Endothelial cell of umbilical vein (primary cell): ENCODE results near the gene ERG. TPM values are rescaled to one million over a fixed set of nuclear protein-coding genes. Genes with fewer than 3 reads are reported as not detected.

Experiments
- BruUV-seq: library from RNA; stranded (reverse); fragments of 400-500 nt; replicated peaks from 2 replicates; lab custom pipeline; 2021; lab: Mats Ljungman, UMichigan
- CTCF ChIA-PET: fragments of 300-600, 350-600 bp; sonication (Branson Sonifier 250); formaldehyde crosslinking; loops from one replicate; lab custom pipeline; 2021; ENCODE audit warnings: antibody characterized with exemption, inconsistent platforms; lab: Charles Lee
- POLR2A ChIA-PET: fragments of 300-600, 350-600 bp; sonication (Branson Sonifier 250); formaldehyde crosslinking; loops from one replicate; lab custom pipeline; 2021; ENCODE audit warnings: antibody characterized with exemption, inconsistent platforms; lab: Charles Lee
- DNase-seq: peaks from one replicate; pipeline ENCODE4 v3.0.0-alpha.2; 2011; ENCODE audit warnings: low read depth, low spot score
- FAIRE-seq: peaks from 2 replicates; lab custom pipeline; 2011; peaks lifted over from hg19 to GRCh38; lab: Jason Lieb, UNC
- H2AFZ ChIP-seq: 2 replicates; pipeline ENCODE4 v1.6.0; 2012; ENCODE audit warnings: low read depth, low read length, control low read depth, inconsistent platforms
- H3K27ac ChIP-seq: 2 replicates; pipeline ENCODE4 v1.5.1; 2011; ENCODE audit warnings: low read depth, mild to moderate bottlenecking, control low read depth, low read length, moderate library complexity; ENCODE audit not compliant: insufficient read depth
- H3K27me3 ChIP-seq, 2 experiments: 2 replicates each; pipeline versions ENCODE4 v1.6.0 to v1.6.1; 2011; ENCODE audit warnings: low read length in 2 of 2, mixed read lengths in 1 of 2; ENCODE audit not compliant: control insufficient read depth in 2 of 2, insufficient read depth in 2 of 2
- H3K36me3 ChIP-seq, 2 experiments: 2 replicates in 1 of 2; 3 replicates in 1 of 2; pipeline ENCODE4 v1.5.1; 2011; ENCODE audit warnings: low read length in 2 of 2, mild to moderate bottlenecking in 1 of 2, moderate library complexity in 1 of 2; ENCODE audit not compliant: control insufficient read depth in 2 of 2, insufficient read depth in 2 of 2; ENCODE audit errors: extremely low read depth in 1 of 2
- H3K4me1 ChIP-seq: 3 replicates; pipeline ENCODE4 v1.5.1; 2011; ENCODE audit warnings: mild to moderate bottlenecking, low read length; ENCODE audit not compliant: control insufficient read depth, insufficient read depth; ENCODE audit errors: extremely low read depth
- H3K4me2 ChIP-seq: 2 replicates; pipeline ENCODE4 v1.6.1; 2011; ENCODE audit warnings: low read length, control low read depth, mixed read lengths; ENCODE audit not compliant: insufficient read depth
- H3K4me3 ChIP-seq, 3 experiments: fragments of 200-600 bp in 1 of 3; sonication (generic), shearing (Covaris generic) in 1 of 3; replicated peaks in 1 of 3; 2 replicates each; pipeline ENCODE4 v1.5.1; 2011 to 2016; ENCODE audit warnings: control low read depth in 3 of 3, low read length in 3 of 3, mild to moderate bottlenecking in 2 of 3, inconsistent platforms in 1 of 3, low read depth in 1 of 3, moderate library complexity in 1 of 3; ENCODE audit not compliant: insufficient read depth in 1 of 3
- H3K79me2 ChIP-seq: 2 replicates; pipeline ENCODE4 v1.6.0; 2012; ENCODE audit warnings: low read length, inconsistent platforms; ENCODE audit not compliant: control insufficient read depth, insufficient read depth
- H3K9ac ChIP-seq: replicated peaks from 2 replicates; pipeline ENCODE3; 2011; ENCODE audit warnings: low read length, control low read depth; ENCODE audit not compliant: insufficient read depth; ENCODE audit errors: extremely low read depth
- H3K9me1 ChIP-seq: replicated peaks from 3 replicates; pipeline ENCODE4 v1.6.0; 2011; ENCODE audit warnings: mild to moderate bottlenecking, low read length; ENCODE audit not compliant: control insufficient read depth, insufficient read depth; ENCODE audit errors: extremely low read depth
- H3K9me3 ChIP-seq: replicated peaks from 2 replicates; pipeline ENCODE4 v1.5.1; 2012; ENCODE audit warnings: low read length, inconsistent platforms; ENCODE audit not compliant: control insufficient read depth, insufficient read depth
- H4K20me1 ChIP-seq: replicated peaks from 2 replicates; pipeline ENCODE3; 2011; ENCODE audit warnings: mild to moderate bottlenecking, low read length; ENCODE audit not compliant: control insufficient read depth, insufficient read depth; ENCODE audit errors: extremely low read depth
- FOS ChIP-seq: IDR thresholded peaks from 2 replicates; pipeline ENCODE4 v1.6.1; 2011; ENCODE audit warnings: mild to moderate bottlenecking, low read length, moderate library complexity, borderline replicate concordance; ENCODE audit not compliant: insufficient read depth
- JUN ChIP-seq: IDR thresholded peaks from 2 replicates; pipeline ENCODE4 v1.6.1; 2011; ENCODE audit warnings: borderline replicate concordance, low read depth; ENCODE audit not compliant: insufficient read length, insufficient read depth
- POLR2A ChIP-seq: IDR thresholded peaks from 2 replicates; pipeline ENCODE4 v1.6.1; 2012; ENCODE audit warnings: low read depth, mild to moderate bottlenecking, control low read depth, low read length
- dilution Hi-C: fragments of 300-500 bp; cut with MboI; formaldehyde crosslinking; loops from one replicate; pipeline ENCODE4 v1.15.0; 2019; ENCODE audit warnings: low sequenced_read_pairs; ENCODE audit not compliant: extremely low pct_ligation_motif_present
- intact Hi-C: fragments of 100-400 bp; cut with micrococcal nuclease; formaldehyde crosslinking; loops from one replicate; pipeline ENCODE4 v1.10.0; 2022
- polyA plus RNA-seq, 4 experiments: library from polyadenylated mRNA; depleted of rRNA in 3 of 4; stranded (reverse) in 3 of 4; unstranded in 1 of 4; fragments of >200 nt; gene quantifications; 2 replicates each; pipeline versions ENCODE4 v1.2.1 to v1.2.3, GENCODE V29; 2011 to 2012; ENCODE audit warnings: missing spikeins in 1 of 4
- total RNA-seq: library from RNA; stranded (reverse); gene quantifications from 2 replicates; pipeline ENCODE4 v1.2.3, GENCODE V29; 2021

Gene ERG
- total and polyA plus RNA-seq, 2 donors (not counting 3 experiments of a cell fraction or from before 2014, with no cell fraction given) = 173 to 210 TPM

GRCh38 chr21:38534591-38534990, 36.3 kb upstream of the ERG start:
- dilution Hi-C loops (no loop called here), intact Hi-C loops (no loop called here)
- H4K20me1 ChIP-seq = no peaks in the 10 kb centered on the region
- H3K36me3 ChIP-seq = no peaks in the 10 kb centered on the region
- H3K27ac ChIP-seq = no peak overlapping the region
- no peak overlapping the region for H3K4me2 ChIP-seq
- no peak overlapping the region for H2AFZ ChIP-seq
- no peak for TF ChIP-seq POLR2A
- no peaks in the 10 kb centered on the region for H3K4me1 ChIP-seq
- FAIRE-seq (no peak), DNase-seq (no peak)
- H3K9me3 ChIP-seq = no peaks in the 10 kb centered on the region
- no TSS peak for BruUV-seq
- no peak overlapping the region for H3K9ac ChIP-seq
- no peak overlapping the region for H3K4me3 ChIP-seq
- CTCF ChIA-PET = interaction anchor here (1.0 kb wide), 2 partner anchors 13 to 14 kb away, joined by 3 read pairs; no protein-coding TSS in a partner anchor
- H3K9me1 ChIP-seq = no peaks in the 10 kb centered on the region
- peaks cover 1 to 9% of the 10 kb centered on the region in 2 experiments for H3K27me3 ChIP-seq
- POLR2A ChIA-PET = no interaction called here
- no peaks in the 10 kb centered on the region for H3K79me2 ChIP-seq

GRCh38 chr21:38533887-38534286, 35.6 kb upstream of the ERG start:
- Histone ChIP-seq H4K20me1 (no peaks in the 10 kb centered on the region), H3K4me2 (no peak overlapping the region), H3K27ac (no peak overlapping the region), H3K4me3 (no peak overlapping the region), H3K9me1 (no peaks in the 10 kb centered on the region), H3K4me1 (no peaks in the 10 kb centered on the region), H3K79me2 (no peaks in the 10 kb centered on the region), H2AFZ (no peak overlapping the region), H3K27me3 (peaks cover 1 to 9% of the 10 kb centered on the region in 2 experiments), H3K9ac (no peak overlapping the region), H3K9me3 (no peaks in the 10 kb centered on the region), H3K36me3 (no peaks in the 10 kb centered on the region)
- FAIRE-seq (no peak), DNase-seq (no peak)
- BruUV-seq = no TSS peak
- no peak for TF ChIP-seq JUN
- no peak for TF ChIP-seq POLR2A
- TF ChIP-seq FOS = no peak
- ChIA-PET POLR2A (no interaction called here), CTCF (interaction anchor here (1.0 kb wide), 2 partner anchors 12 to 14 kb away, joined by 3 read pairs; no protein-coding TSS in a partner anchor)
- intact Hi-C loops (no loop called here), dilution Hi-C loops (no loop called here)
